Measurements from ENCODE around the gene SNRK.

DNA sequence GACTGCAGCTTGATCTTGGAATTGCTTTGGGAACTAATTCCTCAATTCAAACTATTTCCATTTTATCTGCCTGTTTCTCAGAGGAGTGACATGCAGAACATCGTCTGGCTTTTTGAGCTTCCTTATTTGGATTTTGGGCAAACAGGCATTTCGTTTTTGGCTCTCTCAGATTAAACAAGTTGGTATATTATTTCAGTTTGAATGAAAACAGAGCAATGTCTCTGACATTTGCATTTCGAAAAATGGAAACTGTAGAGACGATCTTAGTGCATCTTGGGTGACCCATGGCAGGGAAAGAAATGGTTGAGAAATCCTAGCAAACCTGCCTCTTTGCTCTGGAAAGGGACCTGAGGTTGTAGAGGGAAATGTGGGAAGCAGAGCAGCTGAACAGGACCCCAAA lies 33.0 kb upstream of the SNRK start:
- TF ChIP-seq PCBP1 (IDR thresholded peaks at IDR 0.05; ENCODE audit: low read depth, low read length, poor library complexity, severe bottlenecking) (no peak), ESRRA (IDR thresholded peaks at IDR 0.05; ENCODE audit: borderline replicate concordance, low read depth) (no peak), FOXJ3 (CRISPR knock-in tag; IDR thresholded peaks at IDR 0.05) (no peak), NBN (IDR thresholded peaks at IDR 0.05; ENCODE audit: low read depth) (no peak), SRSF3 (IDR thresholded peaks at IDR 0.05; ENCODE audit: insufficient read depth, low read length) (no peak), SIN3B (IDR thresholded peaks at IDR 0.05; ENCODE audit: low read depth) (no peak), MAFK (IDR thresholded peaks at IDR 0.05; ENCODE audit: low read length) (no peak), CBFA2T2 (conservative IDR thresholded peaks at IDR 0.05) (no peak)
- TF ChIP-seq, protein P1, sequence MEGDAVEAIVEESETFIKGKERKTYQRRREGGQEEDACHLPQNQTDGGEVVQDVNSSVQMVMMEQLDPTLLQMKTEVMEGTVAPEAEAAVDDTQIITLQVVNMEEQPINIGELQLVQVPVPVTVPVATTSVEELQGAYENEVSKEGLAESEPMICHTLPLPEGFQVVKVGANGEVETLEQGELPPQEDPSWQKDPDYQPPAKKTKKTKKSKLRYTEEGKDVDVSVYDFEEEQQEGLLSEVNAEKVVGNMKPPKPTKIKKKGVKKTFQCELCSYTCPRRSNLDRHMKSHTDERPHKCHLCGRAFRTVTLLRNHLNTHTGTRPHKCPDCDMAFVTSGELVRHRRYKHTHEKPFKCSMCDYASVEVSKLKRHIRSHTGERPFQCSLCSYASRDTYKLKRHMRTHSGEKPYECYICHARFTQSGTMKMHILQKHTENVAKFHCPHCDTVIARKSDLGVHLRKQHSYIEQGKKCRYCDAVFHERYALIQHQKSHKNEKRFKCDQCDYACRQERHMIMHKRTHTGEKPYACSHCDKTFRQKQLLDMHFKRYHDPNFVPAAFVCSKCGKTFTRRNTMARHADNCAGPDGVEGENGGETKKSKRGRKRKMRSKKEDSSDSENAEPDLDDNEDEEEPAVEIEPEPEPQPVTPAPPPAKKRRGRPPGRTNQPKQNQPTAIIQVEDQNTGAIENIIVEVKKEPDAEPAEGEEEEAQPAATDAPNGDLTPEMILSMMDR (IDR thresholded peaks at IDR 0.05 in 2 of 3, conservative IDR thresholded peaks at IDR 0.05 in 1 of 3; ENCODE audit: insufficient read depth in 2 of 3, low read depth in 1 of 3, low read length in 3 of 3) = no peak
- TF ChIP-seq, protein P2, sequence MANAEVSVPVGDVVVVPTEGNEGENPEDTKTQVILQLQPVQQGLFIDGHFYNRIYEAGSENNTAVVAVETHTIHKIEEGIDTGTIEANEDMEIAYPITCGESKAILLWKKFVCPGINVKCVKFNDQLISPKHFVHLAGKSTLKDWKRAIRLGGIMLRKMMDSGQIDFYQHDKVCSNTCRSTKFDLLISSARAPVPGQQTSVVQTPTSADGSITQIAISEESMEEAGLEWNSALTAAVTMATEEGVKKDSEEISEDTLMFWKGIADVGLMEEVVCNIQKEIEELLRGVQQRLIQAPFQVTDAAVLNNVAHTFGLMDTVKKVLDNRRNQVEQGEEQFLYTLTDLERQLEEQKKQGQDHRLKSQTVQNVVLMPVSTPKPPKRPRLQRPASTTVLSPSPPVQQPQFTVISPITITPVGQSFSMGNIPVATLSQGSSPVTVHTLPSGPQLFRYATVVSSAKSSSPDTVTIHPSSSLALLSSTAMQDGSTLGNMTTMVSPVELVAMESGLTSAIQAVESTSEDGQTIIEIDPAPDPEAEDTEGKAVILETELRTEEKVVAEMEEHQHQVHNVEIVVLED (CRISPR knock-in tag; IDR thresholded peaks at IDR 0.05) = no peak

Measured in K562 (cell line).